ENCODE data around the gene P2RY14. TPM values are rescaled to one million over a fixed set of nuclear protein-coding genes. Genes with fewer than 3 reads are reported as not detected.
A peak's percentile ranks its signal among the peaks of the same experiment; 100 is the strongest.

The P2RY14 gene
- total and polyA plus RNA-seq, 12 donors, result 0.72 to 5.3 (median 2.7) TPM

GRCh38 chr3:151205482-151205881, 72.9 kb downstream of the P2RY14 start:
- H3K27ac ChIP-seq, result peak overlapping the region in 1 of 10 donors; percentile 77
- ATAC-seq, result no peak
- intact Hi-C loops (cut with DNase I), result no loop called here
- no peaks in the 10 kb centered on the region for H3K36me3 ChIP-seq
- no peaks in the 10 kb centered on the region for H3K27me3 ChIP-seq
- peaks cover 0 to 13% (median 0%) of the 10 kb centered on the region in 9 donors for H3K4me1 ChIP-seq
- WGBS, 2 donors, result 92 to 96% methylated on average over 6 of the region's 6 CpGs
- no peaks in the 10 kb centered on the region for H3K9me3 ChIP-seq
- no peak overlapping the region for H3K4me3 ChIP-seq
- DNase-seq, result no peak
- no peak for TF ChIP-seq CTCF (IDR thresholded peaks at IDR 0.05)

- Histone ChIP-seq H3K4me1 (peaks cover 0 to 13% (median 0%) of the 10 kb centered on the region in 9 donors), H3K27ac (peak overlapping the region in 1 of 10 donors; percentile 77), H3K9me3 (no peaks in the 10 kb centered on the region), H3K4me3 (no peak overlapping the region), H3K36me3 (no peaks in the 10 kb centered on the region), H3K27me3 (no peaks in the 10 kb centered on the region)
- no peak for ATAC-seq
- intact Hi-C loops (cut with DNase I), result no loop called here
- no peak for TF ChIP-seq CTCF (IDR thresholded peaks at IDR 0.05)
- DNase-seq, result no peak
- WGBS, 2 donors, result 85 to 89% methylated on average over 3 of the region's 3 CpGs
Observed at GRCh38 chr3:151204530-151205402, 73.6 kb downstream of the P2RY14 start.

GRCh38 chr3:151203051-151203420, 75.3 kb downstream of the P2RY14 start, which contains the start of gene GPR171:
Gene GPR171, minus strand, starts transcription at chr3:151203216. Its CDS starts 3,830 bp downstream, at chr3:151199386.
- Histone ChIP-seq H3K27me3 (no peaks in the 10 kb centered on the region), H3K36me3 (no peaks in the 10 kb centered on the region), H3K27ac (peak within 1 kb of the TSS in 1 of 10 donors; percentile 77), H3K4me1 (peaks cover 0 to 13% (median 0%) of the 10 kb centered on the region in 9 donors), H3K9me3 (no peaks in the 10 kb centered on the region), H3K4me3 (peak within 1 kb of the TSS in 1 of 10 donors; percentile 39)
- no peak for ATAC-seq
- DNase-seq, result no peak
- intact Hi-C loops (cut with DNase I), result no loop called here
- 85 to 93% methylated on average over 3 of the region's 3 CpGs for WGBS, 2 donors
- no peak for TF ChIP-seq CTCF (IDR thresholded peaks at IDR 0.05)

- H3K4me3 ChIP-seq, result peak overlapping the region in 1 of 10 donors; percentile 39
- no peak for ATAC-seq
- no peak for DNase-seq
- H3K27ac ChIP-seq, result peak overlapping the region in 1 of 10 donors; percentile 77
- no peaks in the 10 kb centered on the region for H3K36me3 ChIP-seq
- TF ChIP-seq CTCF (IDR thresholded peaks at IDR 0.05), result no peak
- H3K9me3 ChIP-seq, result no peaks in the 10 kb centered on the region
- no peaks in the 10 kb centered on the region for H3K27me3 ChIP-seq
- intact Hi-C loops (cut with DNase I), result no loop called here
- WGBS, 2 donors, result 93 to 97% methylated on average over 7 of the region's 7 CpGs
- peaks cover 0 to 13% (median 0%) of the 10 kb centered on the region in 9 donors for H3K4me1 ChIP-seq
Observed at GRCh38 chr3:151201051-151201730, 77.2 kb downstream of the P2RY14 start.
